DMS153 treated with DMSO at 0.1 percent for 48 hours (cell line): ENCODE data around the gene SMCR8.
A peak's percentile ranks its signal among the peaks of the same experiment; 100 is the strongest.
"Not testable (repeated sequence)": the region's sequence is repeated elsewhere in the genome, so short reads cannot be mapped to it uniquely, and the experiment has no call there.

Experiments
- DNase-seq: peaks from one replicate; lab custom pipeline; 2025; ENCODE audit not compliant: unreplicated experiment; lab: John Stamatoyannopoulos, UW

SMCR8 gene

DNA sequence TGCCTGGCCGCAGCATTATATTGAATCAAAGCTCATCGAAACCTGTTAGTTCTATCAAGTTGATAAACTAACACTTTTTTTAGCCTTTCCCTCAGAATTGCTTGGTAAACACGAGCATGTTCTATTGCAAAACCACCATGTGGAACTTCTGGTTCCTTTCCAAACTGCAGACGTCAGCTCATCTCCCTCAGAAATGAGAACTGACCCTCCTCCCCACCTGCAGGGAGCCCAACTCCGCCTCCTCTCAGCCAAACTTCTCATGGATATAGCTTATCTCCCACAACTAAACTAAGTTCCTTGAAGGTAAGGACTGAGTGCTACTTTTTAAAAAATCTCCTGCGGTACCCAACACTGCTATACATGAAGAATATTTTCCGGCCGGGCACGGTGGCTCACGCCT, 41.5 kb downstream of the SMCR8 start:
- DNase-seq: no peak

GRCh38 chr17:18360518-18360917, 45.4 kb downstream of the SMCR8 start:
- DNase-seq: no peak

DNA sequence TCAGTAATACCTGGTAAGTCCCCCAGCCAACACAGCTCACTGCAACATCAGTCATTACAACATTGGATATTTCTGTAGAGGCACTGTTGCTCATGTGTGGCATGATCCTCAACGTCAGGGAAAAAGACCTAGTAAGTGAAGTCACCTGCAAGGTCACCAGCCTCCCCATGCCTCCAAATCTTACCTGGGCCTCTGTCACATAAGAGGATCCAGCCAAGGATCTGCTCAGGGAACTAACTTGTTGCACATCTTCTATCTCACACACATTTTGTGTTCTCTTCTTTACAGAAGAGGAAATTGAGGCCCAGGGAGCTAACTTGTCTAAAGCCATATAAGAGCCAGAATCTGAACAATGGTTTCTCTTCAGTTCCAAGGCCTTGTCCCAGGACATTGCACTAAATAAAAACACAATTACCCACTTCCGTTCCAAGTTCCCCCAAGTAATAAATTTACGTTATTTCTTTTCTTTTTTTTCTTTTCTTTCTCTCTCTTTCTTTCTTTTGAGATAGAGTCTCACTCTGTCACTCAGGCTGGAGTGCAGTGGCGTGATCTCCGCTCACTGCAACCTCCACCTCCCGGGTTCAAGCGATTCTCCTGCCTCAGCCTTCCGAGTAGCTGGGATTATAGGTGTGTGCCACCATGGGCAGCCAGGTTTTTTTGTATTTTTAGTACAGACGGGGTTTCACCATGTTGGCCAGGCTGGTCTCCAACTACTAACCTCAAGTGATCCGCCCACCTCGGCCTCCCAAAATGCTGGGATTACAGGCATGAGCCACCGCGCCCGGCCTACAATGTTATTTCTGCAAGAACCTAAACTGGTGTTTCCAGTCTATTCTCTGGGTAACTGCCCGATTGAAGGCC, 47.0 kb downstream of the SMCR8 start:
- no peak for DNase-seq

- no peak for DNase-seq
Measured at GRCh38 chr17:18362698-18363100, 47.6 kb downstream of the SMCR8 start.

GRCh38 chr17:18363101-18364049, 48.3 kb downstream of the SMCR8 start, which contains the start of gene SHMT1:
Gene SHMT1, minus strand, starts transcription at chr17:18363550. Its CDS starts 7,569 bp downstream, at chr17:18355981.
- DNase-seq: peak; percentile 43

GRCh38 chr17:18364166-18364565, 49.1 kb downstream of the SMCR8 start:
- DNase-seq: no peak

GRCh38 chr17:18368946-18369345, 53.9 kb downstream of the SMCR8 start:
- DNase-seq: no peak

DNA sequence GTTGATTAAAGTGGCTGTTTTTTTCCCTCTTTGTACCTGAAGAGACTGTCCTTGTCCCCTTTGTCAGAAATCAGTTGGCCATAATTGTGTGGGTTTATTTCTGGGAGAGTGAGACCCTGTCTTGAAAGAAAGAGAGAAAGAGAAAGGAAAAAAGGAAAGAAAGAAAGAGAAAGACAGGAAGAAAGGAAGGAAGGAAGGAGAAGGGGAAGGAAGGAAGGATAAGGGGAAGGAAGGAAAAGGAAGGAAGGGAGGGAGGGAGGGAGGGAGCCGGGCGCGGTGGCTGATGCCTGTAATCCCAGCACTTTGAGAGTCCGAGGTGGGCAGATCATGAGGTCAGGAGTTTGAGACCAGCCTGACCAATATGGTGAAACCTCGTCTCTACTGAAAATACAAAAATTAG, 55.7 kb downstream of the SMCR8 start:
- DNase-seq: no peak

DNA sequence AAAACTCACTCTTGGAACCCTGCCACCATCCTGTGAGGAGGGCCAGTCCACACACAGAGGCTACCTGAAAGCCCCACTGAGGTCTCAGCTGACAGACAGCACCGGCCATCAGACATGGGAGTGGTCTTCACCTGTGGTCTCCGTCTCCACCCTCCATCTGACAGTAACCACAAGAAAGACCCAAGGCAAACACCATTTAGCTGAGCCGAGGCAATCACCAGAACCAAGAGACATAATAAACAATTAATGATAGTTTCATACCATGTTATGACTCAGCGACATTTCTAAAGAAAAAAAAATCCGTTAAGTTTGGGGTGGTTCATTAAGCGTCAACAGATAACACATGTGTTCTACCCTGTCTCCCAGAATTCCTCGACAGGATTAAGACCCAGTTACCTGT, 56.4 kb downstream of the SMCR8 start:
- no peak for DNase-seq

DNA sequence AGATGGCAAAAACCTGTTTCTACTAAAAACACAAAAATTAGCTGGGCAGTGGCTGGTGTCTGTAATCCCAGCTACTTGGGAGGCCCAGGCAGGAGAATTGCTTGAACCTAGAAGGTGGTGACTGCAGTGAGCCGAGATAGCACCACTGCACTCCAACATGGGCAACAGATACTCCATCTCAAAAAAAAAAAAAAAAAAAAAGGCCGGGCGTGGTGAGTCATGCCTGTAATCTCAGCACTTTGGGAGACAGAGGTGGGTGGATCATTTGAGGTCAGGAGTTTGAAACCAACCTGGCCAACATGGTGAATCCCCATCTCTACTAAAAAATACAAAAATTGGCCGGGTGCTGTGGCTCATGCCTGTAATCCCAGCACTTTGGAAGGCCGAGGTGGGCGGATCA, 58.1 kb downstream of the SMCR8 start:
- not testable (repeated sequence) for DNase-seq

GRCh38 chr17:18374216-18374615, 59.1 kb downstream of the SMCR8 start:
- no peak for DNase-seq
